OCI-LY1 (cell line): ENCODE data around the gene KY.

Source experiments
- H2AFZ ChIP-seq: fragments of 200-600 bp; sonication (generic), shearing (Covaris generic); 2 replicates; pipeline ENCODE4 v1.6.0; 2014; ENCODE audit warnings: antibody characterized with exemption, mild to moderate bottlenecking, low read length
- H3F3A ChIP-seq: fragments of 200-600 bp; sonication (generic), shearing (Covaris generic); 2 replicates; pipeline ENCODE4 v1.6.0; 2014; ENCODE audit warnings: mild to moderate bottlenecking, antibody characterized with exemption, low read length, moderate library complexity; ENCODE audit not compliant: insufficient read depth
- H3K27ac ChIP-seq: fragments of 200-600 bp; sonication (generic); 2 replicates; pipeline ENCODE4 v1.5.1; 2014; ENCODE audit warnings: low read length, mixed run types, mild to moderate bottlenecking, low read depth; ENCODE audit not compliant: poor library complexity, severe bottlenecking
- H3K27me3 ChIP-seq: fragments of 200-600 bp; sonication (generic); 2 replicates; pipeline ENCODE4 v1.6.0; 2014; ENCODE audit warnings: antibody characterized with exemption, mild to moderate bottlenecking, low read length, moderate library complexity; ENCODE audit not compliant: insufficient read depth
- H3K36me3 ChIP-seq: fragments of 200-600 bp; sonication (generic); 2 replicates; pipeline ENCODE4 v1.6.1; 2014; ENCODE audit warnings: mild to moderate bottlenecking, antibody characterized with exemption, low read length, moderate library complexity, mixed read lengths; ENCODE audit not compliant: insufficient read depth
- H3K4me1 ChIP-seq: fragments of 200-600 bp; sonication (generic); 2 replicates; pipeline ENCODE4 v1.5.1; 2014; ENCODE audit warnings: mild to moderate bottlenecking, low read length, moderate library complexity; ENCODE audit not compliant: insufficient read depth, severe bottlenecking
- H3K4me2 ChIP-seq: fragments of 200-600 bp; sonication (generic), shearing (Covaris generic); 2 replicates; pipeline ENCODE4 v1.6.1; 2014; ENCODE audit warnings: low read length
- H3K4me3 ChIP-seq: fragments of 200-600 bp; sonication (generic); 2 replicates; pipeline ENCODE4 v1.5.1; 2014; ENCODE audit warnings: low read length, low read depth, mild to moderate bottlenecking, mixed read lengths; ENCODE audit not compliant: poor library complexity, severe bottlenecking
- H3K79me2 ChIP-seq: fragments of 200-600 bp; shearing (Covaris generic); 2 replicates; pipeline ENCODE4 v1.6.1; 2016; ENCODE audit warnings: mixed run types, low read length, mixed read lengths; ENCODE audit not compliant: insufficient read depth
- H3K9ac ChIP-seq: fragments of 200-600 bp; sonication (generic), shearing (Covaris generic); 2 replicates; pipeline ENCODE4 v1.6.1; 2014; ENCODE audit warnings: mild to moderate bottlenecking, low read length, mixed read lengths
- H3K9me2 ChIP-seq: fragments of 200-600 bp; sonication (generic), shearing (Covaris generic); 2 replicates; pipeline ENCODE4 v1.6.1; 2014; ENCODE audit warnings: low read depth, mild to moderate bottlenecking, low read length, mixed read lengths
- H3K9me3 ChIP-seq: fragments of 200-600 bp; shearing (Covaris generic); 2 replicates; pipeline ENCODE4 v1.6.1; 2014; ENCODE audit warnings: low read length, mixed read lengths
- H4K20me1 ChIP-seq: fragments of 200-600 bp; sonication (generic), shearing (Covaris generic); 2 replicates; pipeline ENCODE4 v1.6.0; 2016; ENCODE audit warnings: mild to moderate bottlenecking, low read length; ENCODE audit not compliant: insufficient read depth
- EZH2 ChIP-seq: fragments of 200-600 bp; sonication (generic), shearing (Covaris generic); IDR thresholded peaks from 2 replicates; pipeline ENCODE4 v1.8.0; 2017; ENCODE audit warnings: borderline replicate concordance, mixed run types, mild to moderate bottlenecking, antibody characterized with exemption, low read length, moderate library complexity, mixed read lengths
- TF ChIP-seq, protein P1 (sequence below): fragments of 200-600 bp; sonication (generic), shearing (Covaris generic); IDR thresholded peaks from 2 replicates; pipeline ENCODE4 v1.5.1; 2017; ENCODE audit warnings: mild to moderate bottlenecking, antibody characterized with exemption, low read length, moderate library complexity, mixed read lengths

Gene KY

DNA sequence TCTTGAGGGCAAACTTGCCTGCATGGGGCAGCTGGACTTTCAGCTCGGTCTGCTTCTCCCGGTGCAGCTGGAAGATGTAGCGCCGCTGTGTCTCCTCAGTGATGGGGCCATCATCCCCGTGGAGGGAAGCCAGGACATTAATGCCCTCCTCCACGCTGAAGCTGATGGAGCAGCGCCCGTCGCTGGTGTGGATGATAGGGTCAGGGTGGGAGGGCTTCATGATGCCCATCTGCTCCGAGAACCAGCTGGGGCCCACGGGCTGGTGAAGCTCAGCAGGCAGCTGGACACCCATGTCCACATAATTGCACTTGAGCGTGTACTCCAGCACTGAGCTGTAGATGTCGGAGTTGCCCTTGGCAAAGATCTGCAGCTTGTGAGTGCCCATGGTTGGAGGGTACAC, 46.9 kb downstream of the KY start:
- no peak overlapping the region for H3K9ac ChIP-seq

DNA sequence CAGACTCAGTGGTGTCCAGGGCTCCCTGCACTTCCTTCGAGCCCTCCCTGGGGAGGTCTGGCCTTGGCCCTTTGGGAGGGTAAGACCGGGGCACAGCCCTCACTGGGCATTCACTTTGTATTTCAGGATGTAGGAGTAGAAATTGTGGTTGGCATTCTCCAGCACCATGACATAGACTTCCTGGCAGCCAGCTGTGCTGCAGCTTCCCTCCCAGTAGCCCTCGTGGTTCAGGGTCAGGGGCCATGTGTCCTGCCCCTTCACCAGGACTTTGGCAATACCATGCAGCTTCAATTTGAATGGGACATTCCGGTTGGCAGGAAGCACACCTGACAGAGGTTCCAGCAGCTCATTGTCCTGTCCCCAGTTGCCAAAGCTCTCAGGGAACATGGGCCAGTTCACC, 47.3 kb downstream of the KY start:
- no peaks in the 10 kb centered on the region for H3K36me3 ChIP-seq
- H3K9ac ChIP-seq = no peak overlapping the region
- H3K4me1 ChIP-seq = no peaks in the 10 kb centered on the region
- H3K4me2 ChIP-seq = no peak overlapping the region
- H3K27me3 ChIP-seq = 0 out of 2 replicates have a peak, but pooled peaks cover 1% of the 10 kb centered on the region
- no peaks in the 10 kb centered on the region for H3K9me2 ChIP-seq
- no peak overlapping the region for H2AFZ ChIP-seq
- H3F3A ChIP-seq = no peaks in the 10 kb centered on the region
- no peaks in the 10 kb centered on the region for H3K9me3 ChIP-seq
- no peak overlapping the region for H3K27ac ChIP-seq
- TF ChIP-seq, protein P1, sequence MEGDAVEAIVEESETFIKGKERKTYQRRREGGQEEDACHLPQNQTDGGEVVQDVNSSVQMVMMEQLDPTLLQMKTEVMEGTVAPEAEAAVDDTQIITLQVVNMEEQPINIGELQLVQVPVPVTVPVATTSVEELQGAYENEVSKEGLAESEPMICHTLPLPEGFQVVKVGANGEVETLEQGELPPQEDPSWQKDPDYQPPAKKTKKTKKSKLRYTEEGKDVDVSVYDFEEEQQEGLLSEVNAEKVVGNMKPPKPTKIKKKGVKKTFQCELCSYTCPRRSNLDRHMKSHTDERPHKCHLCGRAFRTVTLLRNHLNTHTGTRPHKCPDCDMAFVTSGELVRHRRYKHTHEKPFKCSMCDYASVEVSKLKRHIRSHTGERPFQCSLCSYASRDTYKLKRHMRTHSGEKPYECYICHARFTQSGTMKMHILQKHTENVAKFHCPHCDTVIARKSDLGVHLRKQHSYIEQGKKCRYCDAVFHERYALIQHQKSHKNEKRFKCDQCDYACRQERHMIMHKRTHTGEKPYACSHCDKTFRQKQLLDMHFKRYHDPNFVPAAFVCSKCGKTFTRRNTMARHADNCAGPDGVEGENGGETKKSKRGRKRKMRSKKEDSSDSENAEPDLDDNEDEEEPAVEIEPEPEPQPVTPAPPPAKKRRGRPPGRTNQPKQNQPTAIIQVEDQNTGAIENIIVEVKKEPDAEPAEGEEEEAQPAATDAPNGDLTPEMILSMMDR = no peak
- no peak for TF ChIP-seq EZH2
- no peaks in the 10 kb centered on the region for H4K20me1 ChIP-seq
- H3K4me3 ChIP-seq = no peak overlapping the region
- H3K79me2 ChIP-seq = no peaks in the 10 kb centered on the region

More for the DNA sequence above, 46.9 kb downstream of the KY start:
- no peaks in the 10 kb centered on the region for H3F3A ChIP-seq
- no peaks in the 10 kb centered on the region for H3K79me2 ChIP-seq
- no peak overlapping the region for H3K27ac ChIP-seq
- no peaks in the 10 kb centered on the region for H3K9me3 ChIP-seq
- no peak for TF ChIP-seq EZH2
- TF ChIP-seq, protein P1 = no peak
- no peak overlapping the region for H2AFZ ChIP-seq
- no peak overlapping the region for H3K4me3 ChIP-seq
- no peaks in the 10 kb centered on the region for H3K9me2 ChIP-seq
- no peaks in the 10 kb centered on the region for H3K27me3 ChIP-seq
- no peaks in the 10 kb centered on the region for H4K20me1 ChIP-seq
- no peaks in the 10 kb centered on the region for H3K36me3 ChIP-seq
- no peaks in the 10 kb centered on the region for H3K4me1 ChIP-seq
- no peak overlapping the region for H3K4me2 ChIP-seq

DNA sequence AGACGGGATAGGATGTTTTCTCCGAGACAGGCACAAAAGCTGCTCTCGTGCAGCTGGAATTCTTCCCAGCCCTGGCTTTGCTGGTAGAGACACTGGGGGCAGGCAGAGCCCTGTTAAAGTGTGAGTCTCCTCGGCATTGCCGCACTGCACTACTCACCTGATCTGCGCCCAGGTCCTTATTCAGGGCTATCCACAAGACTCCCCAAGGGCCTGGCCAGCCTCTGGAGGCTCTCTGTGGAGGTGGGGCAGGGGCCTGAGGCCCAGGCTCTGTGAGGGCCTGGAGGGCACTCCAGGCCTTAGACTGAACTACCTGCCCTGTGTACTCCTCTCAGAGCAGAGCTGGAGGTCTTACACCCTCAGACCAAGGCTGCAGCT, 48.4 kb downstream of the KY start:
- Histone ChIP-seq H3F3A (no peaks in the 10 kb centered on the region), H3K4me2 (no peak overlapping the region)
- TF ChIP-seq, protein P1 = no peak

More for the DNA sequence above, 48.4 kb downstream of the KY start:
- Histone ChIP-seq H2AFZ (no peak overlapping the region), H4K20me1 (no peaks in the 10 kb centered on the region), H3K36me3 (no peaks in the 10 kb centered on the region), H3K27ac (no peak overlapping the region), H3K9me2 (no peaks in the 10 kb centered on the region), H3K4me1 (no peaks in the 10 kb centered on the region), H3K9ac (no peak overlapping the region), H3K4me3 (no peak overlapping the region), H3K27me3 (peaks cover 5% of the 10 kb centered on the region; the same call in 1 of the 2 replicates), H3K79me2 (no peaks in the 10 kb centered on the region), H3K9me3 (no peaks in the 10 kb centered on the region)
